Measurements from ENCODE around the gene ALK.

ALK gene

DNA sequence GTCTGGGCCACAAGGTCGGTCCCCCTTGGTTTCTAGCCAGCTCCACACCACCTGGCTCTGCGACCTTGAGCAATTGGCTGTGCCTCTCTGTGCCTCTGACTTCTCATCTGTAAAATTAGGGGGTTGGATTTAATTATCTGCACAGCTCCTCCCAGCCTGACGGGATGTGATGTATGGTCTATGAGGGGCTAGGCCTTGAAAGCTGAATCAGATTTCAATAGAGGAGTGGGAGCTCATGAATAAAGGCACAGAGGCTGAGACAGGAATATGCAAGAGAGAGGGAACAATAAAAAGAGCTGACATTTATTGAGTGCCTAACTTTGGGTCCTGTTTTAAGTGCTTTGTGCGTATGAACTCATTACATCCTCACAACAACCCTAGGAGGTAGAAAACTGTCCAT, 104.7 kb downstream of the ALK start:
- DNase-seq (ENCODE audit: low spot score), result no peak
- Histone ChIP-seq H3K27ac (no peak overlapping the region), H3K4me3 (no peak overlapping the region)
- no peak for TF ChIP-seq CTCF (IDR thresholded peaks at IDR 0.05)

DNA sequence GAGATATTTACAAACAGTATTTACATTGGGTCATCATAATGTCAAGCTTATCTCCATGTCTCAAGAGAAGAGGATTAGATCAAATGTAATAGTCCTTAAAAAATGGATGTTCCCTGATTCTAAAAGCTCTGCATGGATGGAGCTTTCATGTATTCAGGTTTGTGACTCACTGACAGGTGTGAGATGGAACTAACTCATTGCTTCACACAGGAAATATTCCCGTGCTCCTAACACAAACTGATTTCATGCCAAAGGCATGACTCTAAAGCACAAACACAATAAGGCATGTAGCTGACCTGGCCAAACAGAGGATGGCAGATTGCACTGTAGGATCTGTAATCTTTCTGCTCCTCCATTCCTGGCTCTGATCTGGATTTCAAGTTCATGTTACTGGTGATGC, 110.0 kb downstream of the ALK start:
- Histone ChIP-seq H3K27ac (no peak overlapping the region), H3K4me3 (no peak overlapping the region)
- DNase-seq (ENCODE audit: low spot score), result no peak
- no peak for TF ChIP-seq CTCF (IDR thresholded peaks at IDR 0.05)

GRCh38 chr2:29810956-29811355, 110.4 kb downstream of the ALK start:
- TF ChIP-seq CTCF (IDR thresholded peaks at IDR 0.05), result no peak
- no peak overlapping the region for H3K4me3 ChIP-seq
- no peak for DNase-seq (ENCODE audit: low spot score)
- H3K27ac ChIP-seq, result no peak overlapping the region

DNA sequence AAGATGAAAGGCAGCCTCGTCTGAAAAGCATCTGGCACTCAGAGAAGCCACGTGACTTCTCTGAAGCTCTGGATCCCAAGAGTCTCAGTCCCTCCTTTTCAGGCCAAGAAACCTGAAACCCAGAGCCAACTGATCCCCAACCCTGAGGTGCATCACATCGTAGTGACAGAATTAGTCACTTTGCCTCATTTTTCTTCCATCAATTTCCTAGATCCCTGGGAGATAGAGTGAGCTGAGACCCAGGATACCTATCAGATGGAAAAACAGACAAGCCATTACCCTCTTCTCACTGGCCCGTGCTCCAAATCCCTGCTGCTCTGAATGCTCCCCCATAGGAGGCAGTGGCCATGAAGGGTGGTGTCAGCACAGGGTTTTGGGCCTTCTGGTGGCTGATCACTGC, 113.1 kb downstream of the ALK start:
- H3K4me3 ChIP-seq, result no peak overlapping the region
- no peak for TF ChIP-seq CTCF (IDR thresholded peaks at IDR 0.05)
- DNase-seq (ENCODE audit: low spot score), result no peak
- H3K27ac ChIP-seq, result no peak overlapping the region

GRCh38 chr2:29807082-29807481, 114.3 kb downstream of the ALK start:
- Histone ChIP-seq H3K27ac (no peak overlapping the region), H3K4me3 (no peak overlapping the region)
- no peak for DNase-seq (ENCODE audit: low spot score)
- no peak for TF ChIP-seq CTCF (IDR thresholded peaks at IDR 0.05)

- Histone ChIP-seq H3K4me3 (no peak overlapping the region), H3K27ac (no peak overlapping the region)
- no peak for TF ChIP-seq CTCF (IDR thresholded peaks at IDR 0.05)
- no peak for DNase-seq (ENCODE audit: low spot score)
These were observed 114.9 kb downstream of the ALK start for GRCh38 chr2:29806461-29806860.

GRCh38 chr2:29804671-29805070, 116.7 kb downstream of the ALK start:
- no peak for TF ChIP-seq CTCF (IDR thresholded peaks at IDR 0.05)
- DNase-seq (ENCODE audit: low spot score), result no peak
- no peak overlapping the region for H3K4me3 ChIP-seq
- H3K27ac ChIP-seq, result no peak overlapping the region
